ENCODE results near the gene LY6G6C.

LY6G6C gene

DNA sequence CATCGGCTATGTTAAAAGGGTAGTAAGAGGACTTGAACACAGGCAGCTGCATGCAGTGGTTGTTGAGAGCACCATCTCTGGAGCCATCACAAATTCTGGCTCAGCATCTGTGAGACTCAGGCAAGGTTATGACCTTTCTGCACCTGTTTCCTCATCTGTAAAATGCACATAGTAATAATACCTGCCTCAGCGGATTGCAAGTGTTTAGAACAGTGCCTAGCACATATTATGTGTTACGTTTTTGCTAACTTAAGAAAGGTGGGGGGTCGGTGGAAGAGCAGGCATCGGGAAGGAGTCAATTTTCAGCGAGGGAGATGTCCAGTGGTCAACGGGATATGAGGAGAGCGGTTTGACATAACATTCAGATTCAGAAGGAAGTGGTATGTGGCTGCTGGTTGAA is 43.6 kb downstream of the LY6G6C start:
- no peak for DNase-seq

DNA sequence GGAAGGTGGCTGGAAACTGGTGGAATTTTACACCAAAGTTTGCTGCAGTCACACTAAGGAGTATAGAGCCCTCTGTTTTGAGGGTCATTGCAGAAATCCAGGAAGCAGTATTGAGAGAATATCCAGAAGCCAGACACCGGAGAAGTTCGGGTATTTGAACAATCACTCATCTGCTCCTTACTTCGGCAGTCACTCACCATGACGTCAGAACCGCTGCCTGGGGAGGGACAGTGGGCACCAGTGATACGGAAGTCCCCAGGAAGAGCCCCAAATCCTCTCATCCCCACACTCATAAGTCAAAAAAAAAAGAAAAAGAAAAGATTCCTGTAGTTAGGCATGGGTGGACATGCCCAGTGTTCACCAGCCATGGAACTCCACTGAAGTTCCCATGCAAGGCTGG is 44.6 kb downstream of the LY6G6C start:
- no peak for DNase-seq

DNA sequence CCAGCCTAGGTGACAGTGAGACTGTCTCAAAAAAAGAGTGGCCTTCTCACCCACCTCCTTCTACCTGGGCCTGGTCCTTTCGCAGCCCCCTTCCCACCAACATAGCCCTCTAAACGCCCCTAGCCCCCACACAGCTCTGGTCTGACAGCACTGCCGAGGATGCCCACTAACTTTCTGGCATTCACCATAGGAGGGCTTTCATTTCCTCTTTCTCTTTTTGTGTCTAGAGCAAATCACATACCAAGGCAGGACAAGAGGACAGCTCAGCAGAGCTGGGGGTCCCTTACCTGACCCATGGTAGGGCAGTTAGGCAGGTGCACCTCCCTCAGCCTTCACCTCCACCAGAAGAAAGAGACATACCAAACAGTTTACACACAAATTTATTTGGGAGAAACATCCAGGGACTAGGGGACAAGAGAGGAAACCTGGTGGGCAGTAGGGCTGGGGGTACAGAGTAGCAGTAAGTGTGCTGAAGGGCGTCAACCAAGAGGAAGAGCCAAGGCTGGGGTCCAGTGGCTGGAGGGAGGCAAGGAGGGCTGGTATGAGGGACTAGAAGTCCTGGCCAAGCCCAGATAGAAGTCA is 45.1 kb downstream of the LY6G6C start:
- DNase-seq, result no peak

DNA sequence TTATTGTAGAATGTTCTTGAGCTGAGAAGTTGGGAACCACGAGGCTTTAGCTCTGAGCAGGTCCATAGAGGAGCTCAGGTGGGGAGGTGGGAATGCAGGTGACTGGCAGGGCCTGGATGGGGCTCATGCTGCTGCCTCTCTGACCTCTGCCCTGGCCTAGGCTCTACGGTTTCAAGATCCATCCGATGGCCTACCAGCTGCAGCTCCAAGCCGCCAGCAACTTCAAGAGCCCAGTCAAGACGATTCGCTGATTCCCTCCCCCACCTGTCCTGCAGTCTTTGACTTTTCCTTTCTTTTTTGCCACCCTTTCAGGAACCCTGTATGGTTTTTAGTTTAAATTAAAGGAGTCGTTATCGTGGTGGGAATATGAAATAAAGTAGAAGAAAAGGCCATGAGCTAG is 51.9 kb downstream of the LY6G6C start, which contains the start of gene LY6G5B:
TSS of gene LY6G5B (plus strand) at position 301 of the 400 bp plus-strand sequence. CDS start 975 bp downstream, outside the sequence.
- no peak for DNase-seq

All from fibroblast of skin of back (primary cell).